ENCODE results near the gene HAO2. TPM values are rescaled to one million over a fixed set of nuclear protein-coding genes. Genes with fewer than 3 reads are reported as not detected.

Gene HAO2
- total RNA-seq, 1 experiment from 2014 or later = 0.27 TPM

- POLR2A ChIA-PET = no interaction called here
- Mint-ChIP-seq H3K9me3 (ENCODE audit: unreplicated experiment) (no peaks in the 10 kb centered on the region), H3K27ac (ENCODE audit: unreplicated experiment) (peak overlapping the region; percentile 91), H3K4me1 (ENCODE audit: low read depth, unreplicated experiment) (peaks cover 16% of the 10 kb centered on the region), H3K36me3 (ENCODE audit: insufficient read depth, unreplicated experiment) (no peaks in the 10 kb centered on the region), H3K27me3 (ENCODE audit: insufficient read depth, unreplicated experiment) (no peaks in the 10 kb centered on the region), H3K4me3 (ENCODE audit: unreplicated experiment) (peak overlapping the region; percentile 55)
- Histone ChIP-seq H3K9me3 (no peaks in the 10 kb centered on the region), H3K4me3 (ENCODE audit: low read depth, low read length) (no peak overlapping the region), H3K4me1 (peaks cover 44% of the 10 kb centered on the region), H3K27me3 (replicated peaks; ENCODE audit: control insufficient read depth, insufficient read depth, low read length) (no peaks in the 10 kb centered on the region), H3K36me3 (ENCODE audit: control insufficient read depth, insufficient read depth, low read length) (no peaks in the 10 kb centered on the region)
- CTCF ChIA-PET = no interaction called here
- TF ChIP-seq CTCF (IDR thresholded peaks at IDR 0.05; ENCODE audit: insufficient read depth in 1 of 2, low read depth in 1 of 2, low read length in 1 of 2, severe bottlenecking in 1 of 2, unreplicated experiment in 1 of 2) = no peak
- DNase-seq = peak; percentile 11 to 34
- intact Hi-C loops (cut with micrococcal nuclease; ENCODE audit: unreplicated experiment) = no loop called here
- TSS peak; percentile 66 for BruUV-seq (replicated peaks)
Observed at GRCh38 chr1:119340861-119341261, 27.7 kb upstream of the HAO2 start.

- ChIA-PET POLR2A (no interaction called here), CTCF (interaction anchor here (0.9 kb wide), 1 partner anchor 15 kb away, joined by 3 read pairs; no protein-coding TSS in a partner anchor)
- no peaks in the 10 kb centered on the region for H3K36me3 ChIP-seq (ENCODE audit: control insufficient read depth, insufficient read depth, low read length)
- intact Hi-C loops (cut with micrococcal nuclease; ENCODE audit: unreplicated experiment) = no loop called here
- no peaks in the 10 kb centered on the region for H3K9me3 ChIP-seq
- TF ChIP-seq CTCF (IDR thresholded peaks at IDR 0.05; ENCODE audit: insufficient read depth in 1 of 2, low read depth in 1 of 2, low read length in 1 of 2, severe bottlenecking in 1 of 2, unreplicated experiment in 1 of 2) = no peak
- H3K4me3 ChIP-seq (ENCODE audit: low read depth, low read length) = no peak overlapping the region
- H3K36me3 Mint-ChIP-seq (ENCODE audit: insufficient read depth, unreplicated experiment) = no peaks in the 10 kb centered on the region
- peak; percentile 67 to 69 for DNase-seq
- peak overlapping the region; percentile 55 for H3K4me3 Mint-ChIP-seq (ENCODE audit: unreplicated experiment)
- H3K27me3 ChIP-seq (replicated peaks; ENCODE audit: control insufficient read depth, insufficient read depth, low read length) = no peaks in the 10 kb centered on the region
- H3K4me1 ChIP-seq = peaks cover 44% of the 10 kb centered on the region
- H3K4me1 Mint-ChIP-seq (ENCODE audit: low read depth, unreplicated experiment) = peaks cover 16% of the 10 kb centered on the region
- peak overlapping the region; percentile 91 for H3K27ac Mint-ChIP-seq (ENCODE audit: unreplicated experiment)
- H3K9me3 Mint-ChIP-seq (ENCODE audit: unreplicated experiment) = no peaks in the 10 kb centered on the region
- no peaks in the 10 kb centered on the region for H3K27me3 Mint-ChIP-seq (ENCODE audit: insufficient read depth, unreplicated experiment)
- BruUV-seq (replicated peaks) = no TSS peak
Observed at GRCh38 chr1:119341372-119341947, 27.1 kb upstream of the HAO2 start.

- BruUV-seq (replicated peaks) = no TSS peak
- Mint-ChIP-seq H3K27me3 (ENCODE audit: insufficient read depth, unreplicated experiment) (no peaks in the 10 kb centered on the region), H3K4me3 (ENCODE audit: unreplicated experiment) (no peak overlapping the region), H3K4me1 (ENCODE audit: low read depth, unreplicated experiment) (peaks cover 16% of the 10 kb centered on the region), H3K9me3 (ENCODE audit: unreplicated experiment) (no peaks in the 10 kb centered on the region), H3K27ac (ENCODE audit: unreplicated experiment) (no peak overlapping the region), H3K36me3 (ENCODE audit: insufficient read depth, unreplicated experiment) (no peaks in the 10 kb centered on the region)
- Histone ChIP-seq H3K9me3 (no peaks in the 10 kb centered on the region), H3K4me1 (peaks cover 29% of the 10 kb centered on the region), H3K27me3 (replicated peaks; ENCODE audit: control insufficient read depth, insufficient read depth, low read length) (no peaks in the 10 kb centered on the region), H3K4me3 (ENCODE audit: low read depth, low read length) (no peak overlapping the region), H3K36me3 (ENCODE audit: control insufficient read depth, insufficient read depth, low read length) (no peaks in the 10 kb centered on the region)
- no peak for DNase-seq
- intact Hi-C loops (cut with micrococcal nuclease; ENCODE audit: unreplicated experiment) = no loop called here
- TF ChIP-seq CTCF (IDR thresholded peaks at IDR 0.05; ENCODE audit: insufficient read depth in 1 of 2, low read depth in 1 of 2, low read length in 1 of 2, severe bottlenecking in 1 of 2, unreplicated experiment in 1 of 2) = no peak
- CTCF ChIA-PET = no interaction called here
- POLR2A ChIA-PET = no interaction called here
Observed at GRCh38 chr1:119345398-119345797, 23.2 kb upstream of the HAO2 start.
